Stimulated activated CD4-positive, alpha-beta T cell treated with anti-CD3 and anti-CD28 coated beads, Interleukin-2, amount 100 ng/mL, for 48 hours (primary cell): ENCODE data around the gene CLASRP.
A peak's percentile ranks its signal among the peaks of the same experiment; 100 is the strongest.

Experiments used
- DNase-seq, 2 donors: peaks; one replicate each; pipeline ENCODE4 v3.0.0-alpha.2; 2020

The CLASRP gene

GRCh38 chr19:45063851-45064801, 25.3 kb downstream of the CLASRP start:
- no peak for DNase-seq

GRCh38 chr19:45066921-45067661, 28.2 kb downstream of the CLASRP start:
- no peak for DNase-seq

GRCh38 chr19:45068041-45068440, 29.2 kb downstream of the CLASRP start:
- DNase-seq: no peak

- DNase-seq: no peak
Measured at GRCh38 chr19:45069056-45069455, 30.2 kb downstream of the CLASRP start.

GRCh38 chr19:45070214-45070613, 31.4 kb downstream of the CLASRP start:
- no peak for DNase-seq

- DNase-seq: no peak
Measured at GRCh38 chr19:45070861-45071544, 32.2 kb downstream of the CLASRP start.

GRCh38 chr19:45071545-45071938, 32.7 kb downstream of the CLASRP start:
- no peak for DNase-seq

GRCh38 chr19:45071969-45072790, 33.3 kb downstream of the CLASRP start:
- DNase-seq: no peak

- no peak for DNase-seq
Measured at GRCh38 chr19:45074744-45075300, 36.0 kb downstream of the CLASRP start.

GRCh38 chr19:45075301-45076028, 36.6 kb downstream of the CLASRP start:
- DNase-seq: peak in 1 of 2 donors; percentile 24

GRCh38 chr19:45076029-45076850, 37.4 kb downstream of the CLASRP start, which contains the start of gene ZNF296:
ZNF296 (minus strand) TSS chr19:45076478; CDS start chr19:45076373, 105 bp downstream.
- peak; percentile 78 for DNase-seq

- no peak for DNase-seq
Measured at GRCh38 chr19:45076851-45077730, 38.2 kb downstream of the CLASRP start.

GRCh38 chr19:45078390-45079062, 39.7 kb downstream of the CLASRP start:
- no peak for DNase-seq

GRCh38 chr19:45079063-45079910, 40.4 kb downstream of the CLASRP start, which contains the start of gene GEMIN7:
GEMIN7 (plus strand) TSS chr19:45079260; CDS start chr19:45090115, 10,855 bp downstream.
- DNase-seq: peak; percentile 72 to 84

GRCh38 chr19:45079911-45080370, 41.1 kb downstream of the CLASRP start:
- no peak for DNase-seq

GRCh38 chr19:45082170-45082569, 43.3 kb downstream of the CLASRP start:
- DNase-seq: no peak

GRCh38 chr19:45086480-45086879, 47.6 kb downstream of the CLASRP start:
- no peak for DNase-seq
